Endothelial cell of umbilical vein (primary cell): ENCODE measurements around the gene FBXO8. TPM values are rescaled to one million over a fixed set of nuclear protein-coding genes. Genes with fewer than 3 reads are reported as not detected.

Experiments used
- BruUV-seq: library from RNA; stranded (reverse); fragments of 400-500 nt; replicated peaks from 2 replicates; lab custom pipeline; 2021; lab: Mats Ljungman, UMichigan
- CTCF ChIA-PET: fragments of 300-600, 350-600 bp; sonication (Branson Sonifier 250); formaldehyde crosslinking; loops from one replicate; lab custom pipeline; 2021; ENCODE audit warnings: antibody characterized with exemption, inconsistent platforms; lab: Charles Lee
- POLR2A ChIA-PET: fragments of 300-600, 350-600 bp; sonication (Branson Sonifier 250); formaldehyde crosslinking; loops from one replicate; lab custom pipeline; 2021; ENCODE audit warnings: antibody characterized with exemption, inconsistent platforms; lab: Charles Lee
- DNase-seq: peaks from one replicate; pipeline ENCODE4 v3.0.0-alpha.2; 2011; ENCODE audit warnings: low read depth, low spot score
- FAIRE-seq: peaks from 2 replicates; lab custom pipeline; 2011; peaks lifted over from hg19 to GRCh38; lab: Jason Lieb, UNC
- H2AFZ ChIP-seq: 2 replicates; pipeline ENCODE4 v1.6.0; 2012; ENCODE audit warnings: low read depth, low read length, control low read depth, inconsistent platforms
- H3K27ac ChIP-seq: 2 replicates; pipeline ENCODE4 v1.5.1; 2011; ENCODE audit warnings: low read depth, mild to moderate bottlenecking, control low read depth, low read length, moderate library complexity; ENCODE audit not compliant: insufficient read depth
- H3K27me3 ChIP-seq, 2 experiments: 2 replicates each; pipeline versions ENCODE4 v1.6.0 to v1.6.1; 2011; ENCODE audit warnings: low read length in 2 of 2, mixed read lengths in 1 of 2; ENCODE audit not compliant: control insufficient read depth in 2 of 2, insufficient read depth in 2 of 2
- H3K36me3 ChIP-seq, 2 experiments: 2 replicates in 1 of 2; 3 replicates in 1 of 2; pipeline ENCODE4 v1.5.1; 2011; ENCODE audit warnings: low read length in 2 of 2, mild to moderate bottlenecking in 1 of 2, moderate library complexity in 1 of 2; ENCODE audit not compliant: control insufficient read depth in 2 of 2, insufficient read depth in 2 of 2; ENCODE audit errors: extremely low read depth in 1 of 2
- H3K4me1 ChIP-seq: 3 replicates; pipeline ENCODE4 v1.5.1; 2011; ENCODE audit warnings: mild to moderate bottlenecking, low read length; ENCODE audit not compliant: control insufficient read depth, insufficient read depth; ENCODE audit errors: extremely low read depth
- H3K4me2 ChIP-seq: 2 replicates; pipeline ENCODE4 v1.6.1; 2011; ENCODE audit warnings: low read length, control low read depth, mixed read lengths; ENCODE audit not compliant: insufficient read depth
- H3K4me3 ChIP-seq, 3 experiments: fragments of 200-600 bp in 1 of 3; sonication (generic), shearing (Covaris generic) in 1 of 3; replicated peaks in 1 of 3; 2 replicates each; pipeline ENCODE4 v1.5.1; 2011 to 2016; ENCODE audit warnings: control low read depth in 3 of 3, low read length in 3 of 3, mild to moderate bottlenecking in 2 of 3, inconsistent platforms in 1 of 3, low read depth in 1 of 3, moderate library complexity in 1 of 3; ENCODE audit not compliant: insufficient read depth in 1 of 3
- H3K79me2 ChIP-seq: 2 replicates; pipeline ENCODE4 v1.6.0; 2012; ENCODE audit warnings: low read length, inconsistent platforms; ENCODE audit not compliant: control insufficient read depth, insufficient read depth
- H3K9ac ChIP-seq: replicated peaks from 2 replicates; pipeline ENCODE3; 2011; ENCODE audit warnings: low read length, control low read depth; ENCODE audit not compliant: insufficient read depth; ENCODE audit errors: extremely low read depth
- H3K9me1 ChIP-seq: replicated peaks from 3 replicates; pipeline ENCODE4 v1.6.0; 2011; ENCODE audit warnings: mild to moderate bottlenecking, low read length; ENCODE audit not compliant: control insufficient read depth, insufficient read depth; ENCODE audit errors: extremely low read depth
- H3K9me3 ChIP-seq: replicated peaks from 2 replicates; pipeline ENCODE4 v1.5.1; 2012; ENCODE audit warnings: low read length, inconsistent platforms; ENCODE audit not compliant: control insufficient read depth, insufficient read depth
- H4K20me1 ChIP-seq: replicated peaks from 2 replicates; pipeline ENCODE3; 2011; ENCODE audit warnings: mild to moderate bottlenecking, low read length; ENCODE audit not compliant: control insufficient read depth, insufficient read depth; ENCODE audit errors: extremely low read depth
- EZH2 ChIP-seq: IDR thresholded peaks from 2 replicates; pipeline ENCODE4 v1.6.1; 2012; ENCODE audit warnings: borderline replicate concordance, low read depth, mild to moderate bottlenecking, moderate library complexity, low read length, inconsistent platforms; ENCODE audit not compliant: severe bottlenecking
- FOS ChIP-seq: IDR thresholded peaks from 2 replicates; pipeline ENCODE4 v1.6.1; 2011; ENCODE audit warnings: mild to moderate bottlenecking, low read length, moderate library complexity, borderline replicate concordance; ENCODE audit not compliant: insufficient read depth
- GATA2 ChIP-seq: IDR thresholded peaks from 2 replicates; pipeline ENCODE4 v1.7.0; 2011; ENCODE audit warnings: low read depth, mild to moderate bottlenecking, moderate library complexity, mixed read lengths, low read length; ENCODE audit not compliant: insufficient read length, insufficient read depth
- JUN ChIP-seq: IDR thresholded peaks from 2 replicates; pipeline ENCODE4 v1.6.1; 2011; ENCODE audit warnings: borderline replicate concordance, low read depth; ENCODE audit not compliant: insufficient read length, insufficient read depth
- MYC ChIP-seq: IDR thresholded peaks from one replicate; pipeline ENCODE4 v1.6.1; 2011; ENCODE audit warnings: mild to moderate bottlenecking, low read depth, low read length
- POLR2A ChIP-seq: IDR thresholded peaks from 2 replicates; pipeline ENCODE4 v1.6.1; 2012; ENCODE audit warnings: low read depth, mild to moderate bottlenecking, control low read depth, low read length
- POLR2AphosphoS5 ChIP-seq: IDR thresholded peaks from 2 replicates; pipeline ENCODE4 v1.6.1; 2012; ENCODE audit warnings: low read depth, mild to moderate bottlenecking, control low read depth, low read length, moderate library complexity; ENCODE audit not compliant: insufficient read depth
- dilution Hi-C: fragments of 300-500 bp; cut with MboI; formaldehyde crosslinking; loops from one replicate; pipeline ENCODE4 v1.15.0; 2019; ENCODE audit warnings: low sequenced_read_pairs; ENCODE audit not compliant: extremely low pct_ligation_motif_present
- intact Hi-C: fragments of 100-400 bp; cut with micrococcal nuclease; formaldehyde crosslinking; loops from one replicate; pipeline ENCODE4 v1.10.0; 2022
- polyA plus RNA-seq, 4 experiments: library from polyadenylated mRNA; depleted of rRNA in 3 of 4; stranded (reverse) in 3 of 4; unstranded in 1 of 4; fragments of >200 nt; gene quantifications; 2 replicates each; pipeline versions ENCODE4 v1.2.1 to v1.2.3, GENCODE V29; 2011 to 2012; ENCODE audit warnings: missing spikeins in 1 of 4
- total RNA-seq: library from RNA; stranded (reverse); gene quantifications from 2 replicates; pipeline ENCODE4 v1.2.3, GENCODE V29; 2021
- TF ChIP-seq, protein P1 (sequence below), 2 donors: IDR thresholded peaks; 1 replicate in 1 of 2; 2 replicates in 1 of 2; pipeline ENCODE4 v1.5.1; 2011; ENCODE audit warnings: low read length in 2 of 2, mild to moderate bottlenecking in 2 of 2, moderate library complexity in 2 of 2, control low read depth in 1 of 2, inconsistent platforms in 1 of 2, low read depth in 1 of 2; ENCODE audit not compliant: insufficient read depth in 1 of 2; ENCODE audit errors: extremely low read depth in 1 of 2
- TF ChIP-seq, protein P2 (sequence below): IDR thresholded peaks from 2 replicates; pipeline ENCODE4 v1.6.1; 2011; ENCODE audit not compliant: insufficient read depth, insufficient read length

The FBXO8 gene
- total and polyA plus RNA-seq, 2 donors (not counting 3 experiments of a cell fraction or from before 2014, with no cell fraction given) = 9.9 to 14.5 TPM

DNA sequence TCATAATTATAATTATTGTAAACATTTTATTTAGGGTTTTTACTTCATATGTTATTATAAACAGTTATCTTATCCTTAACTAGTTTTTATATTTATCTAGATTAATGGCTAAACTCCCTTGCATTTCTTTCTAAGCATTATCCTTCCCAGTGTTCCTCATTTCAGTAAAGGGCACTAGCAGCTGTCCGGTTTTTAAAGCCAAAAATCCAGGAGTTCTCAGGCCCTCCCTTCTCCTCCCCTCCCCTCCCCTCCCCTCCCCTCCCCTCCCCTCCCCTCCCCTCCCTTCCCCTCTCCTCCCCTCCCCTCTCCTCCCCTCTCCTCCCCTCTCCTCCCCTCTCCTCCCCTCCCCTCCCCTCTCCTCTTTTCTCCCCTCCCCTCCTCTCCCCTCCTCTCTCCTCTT, 58.9 kb downstream of the FBXO8 start:
- H3K36me3 ChIP-seq = no peaks in the 10 kb centered on the region
- POLR2A ChIA-PET = no interaction called here
- CTCF ChIA-PET = interaction anchor here (0.6 to 0.7 kb wide), 2 partner anchors 97 to 703 kb away, joined by 3 to 6 read pairs; no protein-coding TSS in a partner anchor
- no peak overlapping the region for H3K27ac ChIP-seq
- no peak overlapping the region for H3K9ac ChIP-seq
- H3K27me3 ChIP-seq = peaks cover 21 to 52% of the 10 kb centered on the region in 2 experiments
- H3K79me2 ChIP-seq = no peaks in the 10 kb centered on the region
- no peaks in the 10 kb centered on the region for H3K9me1 ChIP-seq
- FAIRE-seq (no peak), DNase-seq (no peak)
- no peak overlapping the region for H2AFZ ChIP-seq
- no peak overlapping the region for H3K4me3 ChIP-seq
- no peak overlapping the region for H3K4me2 ChIP-seq
- BruUV-seq = no TSS peak
- dilution Hi-C loops = no loop called here
- TF ChIP-seq POLR2A (no peak), EZH2 (no peak), JUN (no peak), POLR2AphosphoS5 (no peak), MYC (no peak), FOS (no peak), GATA2 (no peak)
- TF ChIP-seq, protein P1, sequence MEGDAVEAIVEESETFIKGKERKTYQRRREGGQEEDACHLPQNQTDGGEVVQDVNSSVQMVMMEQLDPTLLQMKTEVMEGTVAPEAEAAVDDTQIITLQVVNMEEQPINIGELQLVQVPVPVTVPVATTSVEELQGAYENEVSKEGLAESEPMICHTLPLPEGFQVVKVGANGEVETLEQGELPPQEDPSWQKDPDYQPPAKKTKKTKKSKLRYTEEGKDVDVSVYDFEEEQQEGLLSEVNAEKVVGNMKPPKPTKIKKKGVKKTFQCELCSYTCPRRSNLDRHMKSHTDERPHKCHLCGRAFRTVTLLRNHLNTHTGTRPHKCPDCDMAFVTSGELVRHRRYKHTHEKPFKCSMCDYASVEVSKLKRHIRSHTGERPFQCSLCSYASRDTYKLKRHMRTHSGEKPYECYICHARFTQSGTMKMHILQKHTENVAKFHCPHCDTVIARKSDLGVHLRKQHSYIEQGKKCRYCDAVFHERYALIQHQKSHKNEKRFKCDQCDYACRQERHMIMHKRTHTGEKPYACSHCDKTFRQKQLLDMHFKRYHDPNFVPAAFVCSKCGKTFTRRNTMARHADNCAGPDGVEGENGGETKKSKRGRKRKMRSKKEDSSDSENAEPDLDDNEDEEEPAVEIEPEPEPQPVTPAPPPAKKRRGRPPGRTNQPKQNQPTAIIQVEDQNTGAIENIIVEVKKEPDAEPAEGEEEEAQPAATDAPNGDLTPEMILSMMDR (IDR thresholded peaks at IDR 0.05; ENCODE audit: extremely low read depth in 1 of 2, insufficient read depth in 1 of 2, low read depth in 1 of 2, low read length in 2 of 2) = no peak
- TF ChIP-seq, protein P2, sequence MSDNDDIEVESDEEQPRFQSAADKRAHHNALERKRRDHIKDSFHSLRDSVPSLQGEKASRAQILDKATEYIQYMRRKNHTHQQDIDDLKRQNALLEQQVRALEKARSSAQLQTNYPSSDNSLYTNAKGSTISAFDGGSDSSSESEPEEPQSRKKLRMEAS = no peak
- intact Hi-C loops = no loop called here
- H4K20me1 ChIP-seq = no peaks in the 10 kb centered on the region
- no peaks in the 10 kb centered on the region for H3K4me1 ChIP-seq
- no peaks in the 10 kb centered on the region for H3K9me3 ChIP-seq
